ENCODE measurements around the gene OVOL1.

Gene OVOL1

DNA sequence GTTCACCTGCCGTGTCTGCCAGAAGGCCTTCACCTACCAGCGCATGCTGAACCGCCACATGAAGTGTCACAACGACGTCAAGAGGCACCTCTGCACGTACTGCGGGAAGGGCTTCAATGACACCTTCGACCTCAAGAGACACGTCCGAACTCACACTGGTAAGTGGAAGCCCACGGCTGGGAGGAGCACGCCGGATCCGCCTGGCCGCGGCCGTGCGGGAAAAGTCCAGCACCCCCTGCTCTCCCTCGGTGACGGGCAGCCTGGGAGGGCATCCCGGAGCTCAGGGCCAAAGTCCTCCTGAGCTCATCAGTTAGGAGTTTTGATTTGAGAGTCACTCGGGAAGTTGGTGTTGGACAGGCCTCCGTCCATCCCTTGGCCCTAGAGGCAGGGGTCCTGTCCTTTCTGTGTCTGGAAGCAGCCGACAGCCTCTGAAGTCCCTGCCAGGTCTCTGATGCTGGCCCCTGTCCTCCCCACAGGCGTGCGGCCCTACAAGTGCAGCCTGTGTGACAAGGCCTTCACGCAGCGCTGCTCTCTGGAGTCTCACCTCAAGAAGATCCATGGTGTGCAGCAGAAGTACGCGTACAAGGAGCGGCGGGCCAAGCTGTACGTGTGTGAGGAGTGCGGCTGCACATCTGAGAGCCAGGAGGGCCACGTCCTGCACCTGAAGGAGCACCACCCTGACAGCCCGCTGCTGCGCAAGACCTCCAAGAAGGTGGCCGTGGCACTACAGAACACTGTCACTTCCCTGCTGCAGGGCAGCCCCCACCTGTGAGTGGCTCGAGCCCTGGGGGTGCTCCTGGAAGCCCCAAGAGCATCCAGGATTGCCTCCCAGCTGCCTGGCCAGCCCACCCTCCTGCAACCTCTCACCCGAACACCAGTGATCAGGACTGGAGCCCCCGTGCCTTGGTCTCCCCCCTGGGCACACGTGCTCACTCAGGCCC is 8.0 kb downstream of the OVOL1 start:
- no peaks in the 10 kb centered on the region for H3K27me3 ChIP-seq (ENCODE audit: control insufficient read depth, insufficient read depth, low read length)
- H3K36me3 ChIP-seq (ENCODE audit: control insufficient read depth, insufficient read depth, low read length), result no peaks in the 10 kb centered on the region
- H3K4me2 ChIP-seq (ENCODE audit: low read length), result no peak overlapping the region
- H3K9me3 ChIP-seq (ENCODE audit: control insufficient read depth, low read length), result no peaks in the 10 kb centered on the region
- H3K9ac ChIP-seq, result no peak overlapping the region
- H3K27ac ChIP-seq, result no peak overlapping the region
- H3K4me1 ChIP-seq, result peaks cover 10% of the 10 kb centered on the region
- no peak overlapping the region for H2AFZ ChIP-seq
- TF ChIP-seq, protein P1, sequence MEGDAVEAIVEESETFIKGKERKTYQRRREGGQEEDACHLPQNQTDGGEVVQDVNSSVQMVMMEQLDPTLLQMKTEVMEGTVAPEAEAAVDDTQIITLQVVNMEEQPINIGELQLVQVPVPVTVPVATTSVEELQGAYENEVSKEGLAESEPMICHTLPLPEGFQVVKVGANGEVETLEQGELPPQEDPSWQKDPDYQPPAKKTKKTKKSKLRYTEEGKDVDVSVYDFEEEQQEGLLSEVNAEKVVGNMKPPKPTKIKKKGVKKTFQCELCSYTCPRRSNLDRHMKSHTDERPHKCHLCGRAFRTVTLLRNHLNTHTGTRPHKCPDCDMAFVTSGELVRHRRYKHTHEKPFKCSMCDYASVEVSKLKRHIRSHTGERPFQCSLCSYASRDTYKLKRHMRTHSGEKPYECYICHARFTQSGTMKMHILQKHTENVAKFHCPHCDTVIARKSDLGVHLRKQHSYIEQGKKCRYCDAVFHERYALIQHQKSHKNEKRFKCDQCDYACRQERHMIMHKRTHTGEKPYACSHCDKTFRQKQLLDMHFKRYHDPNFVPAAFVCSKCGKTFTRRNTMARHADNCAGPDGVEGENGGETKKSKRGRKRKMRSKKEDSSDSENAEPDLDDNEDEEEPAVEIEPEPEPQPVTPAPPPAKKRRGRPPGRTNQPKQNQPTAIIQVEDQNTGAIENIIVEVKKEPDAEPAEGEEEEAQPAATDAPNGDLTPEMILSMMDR (IDR thresholded peaks at IDR 0.05), result no peak
- peaks cover 22% of the 10 kb centered on the region for H3K79me2 ChIP-seq
- no peak overlapping the region for H3K4me3 ChIP-seq (ENCODE audit: low read depth, low read length)

DNA sequence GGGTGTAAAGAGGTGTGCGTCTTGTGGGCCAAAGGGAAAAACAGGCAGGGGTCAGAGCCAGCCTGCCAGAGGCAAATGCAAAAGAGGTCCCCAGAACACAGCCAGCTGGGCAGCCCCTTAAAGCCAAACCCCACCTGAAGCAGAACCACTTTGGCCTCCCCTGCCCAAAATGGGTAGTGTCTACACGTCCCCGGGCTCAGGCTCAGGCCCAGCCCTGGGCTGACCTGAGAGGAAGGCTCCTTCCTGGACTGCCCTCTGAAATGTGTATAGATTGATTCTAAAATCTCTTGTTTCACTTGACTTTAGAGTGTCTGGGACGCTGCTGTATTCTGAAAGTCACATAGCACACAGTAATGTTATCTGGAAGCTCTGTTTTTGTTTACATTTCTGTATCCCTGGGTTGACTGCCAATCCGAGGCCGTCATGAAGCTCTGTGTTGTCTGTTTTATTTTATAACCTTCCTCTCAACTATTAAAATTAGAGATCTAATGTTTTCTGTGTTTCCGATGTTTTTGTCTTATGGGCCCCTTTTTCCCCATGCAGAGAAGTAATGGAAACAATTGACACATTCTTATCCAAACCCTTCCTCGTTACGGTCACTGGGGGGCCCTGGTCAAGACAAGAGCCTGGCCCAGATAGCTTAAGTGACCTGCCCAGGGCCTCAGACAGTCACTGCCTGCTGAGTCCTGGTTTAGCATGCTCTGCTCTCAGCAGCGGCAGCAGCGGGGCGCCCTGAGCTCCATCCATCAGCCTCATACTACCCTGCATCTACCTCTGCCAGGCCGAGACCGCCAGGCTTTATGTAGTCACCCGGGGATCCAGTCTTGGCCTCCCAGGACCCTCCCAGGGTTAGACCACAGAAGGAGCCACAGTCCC is 10.1 kb downstream of the OVOL1 start:
- Histone ChIP-seq H3K36me3 (ENCODE audit: control insufficient read depth, insufficient read depth, low read length) (no peaks in the 10 kb centered on the region), H3K9ac (no peak overlapping the region), H3K4me2 (ENCODE audit: low read length) (no peak overlapping the region), H3K27me3 (ENCODE audit: control insufficient read depth, insufficient read depth, low read length) (no peaks in the 10 kb centered on the region), H3K9me3 (ENCODE audit: control insufficient read depth, low read length) (no peaks in the 10 kb centered on the region), H3K4me3 (ENCODE audit: low read depth, low read length) (no peak overlapping the region), H3K4me1 (peaks cover 4% of the 10 kb centered on the region), H3K27ac (no peak overlapping the region), H3K79me2 (peaks cover 16% of the 10 kb centered on the region), H2AFZ (no peak overlapping the region)
- TF ChIP-seq, protein P1 (IDR thresholded peaks at IDR 0.05), result no peak

DNA sequence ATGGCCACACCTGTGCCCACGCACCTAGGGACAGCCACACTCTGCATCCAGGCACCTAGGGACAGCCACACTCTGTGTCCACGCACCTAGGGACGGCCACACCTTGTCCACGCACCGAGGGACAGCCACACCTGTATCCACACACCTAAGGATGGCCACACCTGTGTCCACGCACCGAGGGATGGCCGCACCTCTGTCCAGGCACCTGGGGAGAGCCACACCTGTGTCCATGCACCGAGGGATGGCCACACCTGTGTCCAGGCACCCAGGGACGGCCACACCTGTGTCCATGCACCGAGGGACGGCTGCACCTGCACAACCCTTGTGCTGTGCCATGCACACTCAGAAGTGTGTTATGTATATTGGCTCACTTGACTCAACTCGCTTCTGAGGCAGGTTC is 10.8 kb downstream of the OVOL1 start:
- Histone ChIP-seq H3K4me3 (ENCODE audit: low read depth, low read length) (no peak overlapping the region), H3K27me3 (ENCODE audit: control insufficient read depth, insufficient read depth, low read length) (no peaks in the 10 kb centered on the region), H3K27ac (no peak overlapping the region), H3K79me2 (peaks cover 9% of the 10 kb centered on the region), H3K36me3 (ENCODE audit: control insufficient read depth, insufficient read depth, low read length) (no peaks in the 10 kb centered on the region), H3K9ac (no peak overlapping the region), H2AFZ (no peak overlapping the region), H3K9me3 (ENCODE audit: control insufficient read depth, low read length) (no peaks in the 10 kb centered on the region), H3K4me1 (peaks cover 4% of the 10 kb centered on the region), H3K4me2 (ENCODE audit: low read length) (no peak overlapping the region)
- TF ChIP-seq, protein P1 (IDR thresholded peaks at IDR 0.05), result no peak

DNA sequence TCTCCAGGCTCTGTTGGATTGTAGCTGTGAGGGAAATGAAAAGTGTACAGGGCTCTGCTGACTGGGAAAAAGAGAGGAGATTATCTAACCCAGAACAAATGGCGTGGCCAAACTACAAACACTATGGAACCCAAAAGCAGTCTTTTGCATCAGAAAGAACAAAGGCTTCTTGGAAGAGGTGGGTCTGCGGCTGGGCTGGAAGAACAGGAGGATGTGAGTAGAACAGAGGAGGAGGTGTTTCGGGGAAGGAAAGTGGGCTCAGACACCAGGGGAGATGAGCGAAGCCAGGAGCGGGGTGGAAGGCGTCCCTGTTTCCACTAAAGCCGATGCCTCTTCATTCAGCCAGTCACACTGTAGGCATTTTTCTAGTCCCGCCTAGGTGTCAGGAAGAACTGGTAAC is 12.0 kb downstream of the OVOL1 start:
- no peaks in the 10 kb centered on the region for H3K27me3 ChIP-seq (ENCODE audit: control insufficient read depth, insufficient read depth, low read length)
- no peaks in the 10 kb centered on the region for H3K4me1 ChIP-seq
- no peak overlapping the region for H2AFZ ChIP-seq
- no peak overlapping the region for H3K9ac ChIP-seq
- H3K4me3 ChIP-seq (ENCODE audit: low read depth, low read length), result no peak overlapping the region
- no peaks in the 10 kb centered on the region for H3K9me3 ChIP-seq (ENCODE audit: control insufficient read depth, low read length)
- no peak overlapping the region for H3K4me2 ChIP-seq (ENCODE audit: low read length)
- TF ChIP-seq, protein P1 (IDR thresholded peaks at IDR 0.05), result no peak
- peaks cover 7% of the 10 kb centered on the region for H3K79me2 ChIP-seq
- no peaks in the 10 kb centered on the region for H3K36me3 ChIP-seq (ENCODE audit: control insufficient read depth, insufficient read depth, low read length)
- H3K27ac ChIP-seq, result no peak overlapping the region
